Stimulated activated CD8-positive, alpha-beta memory T cell treated with anti-CD3 and anti-CD28 coated beads, Interleukin-4, amount 100 ng/mL, for 1 hour (primary cell): ENCODE data around the gene TEX51.

Experiments used
- DNase-seq, 2 donors: peaks; one replicate each; pipeline ENCODE4 v3.0.0-alpha.2; 2020; ENCODE audit warnings: low read depth in 2 of 2, low spot score in 1 of 2

Gene TEX51

GRCh38 chr2:126891681-126892500, 6.8 kb upstream of the TEX51 start:
- DNase-seq, result no peak

- no peak for DNase-seq
Observed at GRCh38 chr2:126893153-126893552, 5.5 kb upstream of the TEX51 start.

DNA sequence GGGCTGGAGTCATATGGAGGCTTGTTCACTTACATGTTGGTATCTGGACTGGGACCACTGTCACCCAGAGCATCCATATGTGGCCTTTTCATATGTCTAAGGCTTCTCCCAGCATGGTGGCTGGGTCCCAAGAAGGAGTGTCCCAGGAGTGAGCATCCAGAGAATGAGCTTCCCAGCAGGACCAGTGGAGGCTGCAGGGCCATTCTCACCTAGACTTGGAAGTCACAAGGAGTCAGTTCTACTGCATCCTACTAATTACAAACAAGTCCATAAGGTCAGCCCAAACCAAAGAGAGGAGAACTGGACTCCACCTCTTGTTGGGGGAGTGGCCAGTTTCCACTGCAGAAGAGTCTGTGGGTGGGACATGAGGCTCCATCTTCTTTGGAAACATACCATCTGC, 5.1 kb upstream of the TEX51 start:
- DNase-seq, result no peak

GRCh38 chr2:126894082-126894481, 4.6 kb upstream of the TEX51 start:
- DNase-seq, result no peak

GRCh38 chr2:126894585-126895182, 4.0 kb upstream of the TEX51 start:
- no peak for DNase-seq

DNA sequence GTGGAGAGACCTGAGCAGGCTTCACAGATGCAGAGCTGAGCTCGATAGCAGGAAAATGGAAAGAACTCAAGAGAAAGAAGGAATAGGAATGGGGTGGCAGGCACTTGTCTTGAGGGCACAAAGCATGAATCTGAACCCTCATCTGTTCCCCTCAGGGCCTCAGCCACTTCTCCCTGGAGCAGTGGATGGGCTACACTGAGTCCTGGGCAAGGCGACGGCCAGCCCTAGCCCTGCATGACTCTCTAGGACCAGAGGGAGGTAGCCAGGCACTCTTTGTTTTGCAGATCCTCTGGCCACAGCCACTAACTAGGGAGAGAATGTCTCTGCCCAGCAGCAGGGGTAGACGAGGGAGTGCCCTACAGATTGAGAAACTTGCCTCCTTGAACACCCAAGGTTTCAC, 3.4 kb upstream of the TEX51 start:
- DNase-seq, result no peak

DNA sequence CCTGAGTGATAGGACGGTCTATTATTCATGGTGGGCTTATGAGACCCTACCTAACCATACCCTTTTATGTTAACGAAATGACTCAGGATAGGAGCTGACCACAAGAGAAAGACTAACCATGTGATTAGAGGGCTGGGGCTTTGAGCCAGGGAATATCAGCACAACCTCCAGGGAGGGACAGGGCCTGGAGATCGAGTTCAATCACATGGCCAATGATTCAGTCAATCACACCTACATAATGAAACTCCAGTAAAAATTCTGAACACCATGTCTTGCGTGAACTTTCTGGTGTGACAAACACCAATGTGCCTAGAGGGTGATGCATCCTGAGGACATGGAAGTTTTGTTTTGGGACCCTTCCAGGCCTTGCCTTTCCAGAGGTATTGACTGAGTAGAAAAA, 2.2 kb upstream of the TEX51 start:
- no peak for DNase-seq

DNA sequence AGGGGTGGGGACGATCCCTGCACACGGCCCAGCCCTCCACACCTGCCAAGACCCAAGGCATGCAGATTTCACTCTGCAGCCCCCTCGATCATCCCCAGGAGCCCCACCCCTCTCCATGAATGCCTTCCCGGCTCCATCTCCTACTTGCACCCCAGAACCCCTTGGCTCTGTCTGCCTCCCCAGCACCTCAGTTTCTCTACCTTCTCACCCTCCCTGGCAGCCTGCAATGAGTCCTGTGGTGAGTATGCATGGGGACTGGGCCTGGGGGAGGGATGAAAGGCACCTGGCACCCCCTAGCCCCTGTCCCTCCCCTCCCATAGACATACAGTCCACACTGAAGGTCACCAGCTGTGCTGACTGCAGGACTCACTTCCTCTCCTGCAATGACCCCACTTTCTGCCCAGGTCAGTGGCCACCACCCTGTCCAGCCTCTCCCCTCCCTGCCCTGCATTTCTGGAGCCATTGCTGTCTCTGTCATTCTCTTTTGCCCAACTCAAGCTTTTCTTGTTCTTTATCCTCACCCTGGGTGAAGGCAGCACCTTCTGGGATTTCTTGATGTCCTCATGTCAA, 1.0 kb downstream of the TEX51 start:
- no peak for DNase-seq

DNA sequence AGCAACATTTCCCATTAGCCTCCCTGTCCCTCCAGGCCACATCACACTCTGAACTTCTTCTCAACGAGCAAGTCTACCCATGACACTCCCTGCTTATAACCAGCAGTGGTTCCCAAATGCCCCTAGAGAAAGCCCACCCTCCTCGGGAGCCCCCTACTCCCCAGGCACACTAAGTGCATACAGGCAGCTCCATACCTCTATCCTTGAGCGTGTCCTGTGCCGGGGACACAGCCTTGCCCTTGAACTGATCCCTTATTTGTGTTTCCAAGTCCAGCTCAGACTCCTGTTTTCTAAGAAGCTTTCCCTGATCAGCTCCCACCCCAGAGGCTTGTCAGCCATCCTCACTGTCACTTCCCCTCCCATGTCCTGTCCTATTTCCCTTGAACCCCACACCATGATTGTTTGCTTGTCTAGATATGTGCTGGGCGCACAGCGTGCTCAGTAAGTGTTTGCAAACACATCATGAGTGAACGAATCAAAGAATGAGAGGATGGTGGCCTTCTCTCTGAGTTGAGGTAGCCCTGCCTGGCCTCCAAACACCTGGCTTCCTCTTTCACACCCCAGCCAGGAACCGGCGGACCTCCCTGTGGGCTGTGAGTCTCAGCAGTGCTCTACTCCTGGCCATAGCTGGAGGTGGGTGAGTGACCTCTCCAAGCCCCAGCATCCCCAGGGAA, 2.1 kb downstream of the TEX51 start:
- DNase-seq, result no peak

- DNase-seq, result no peak
Observed at GRCh38 chr2:126901459-126901858, 2.8 kb downstream of the TEX51 start.

DNA sequence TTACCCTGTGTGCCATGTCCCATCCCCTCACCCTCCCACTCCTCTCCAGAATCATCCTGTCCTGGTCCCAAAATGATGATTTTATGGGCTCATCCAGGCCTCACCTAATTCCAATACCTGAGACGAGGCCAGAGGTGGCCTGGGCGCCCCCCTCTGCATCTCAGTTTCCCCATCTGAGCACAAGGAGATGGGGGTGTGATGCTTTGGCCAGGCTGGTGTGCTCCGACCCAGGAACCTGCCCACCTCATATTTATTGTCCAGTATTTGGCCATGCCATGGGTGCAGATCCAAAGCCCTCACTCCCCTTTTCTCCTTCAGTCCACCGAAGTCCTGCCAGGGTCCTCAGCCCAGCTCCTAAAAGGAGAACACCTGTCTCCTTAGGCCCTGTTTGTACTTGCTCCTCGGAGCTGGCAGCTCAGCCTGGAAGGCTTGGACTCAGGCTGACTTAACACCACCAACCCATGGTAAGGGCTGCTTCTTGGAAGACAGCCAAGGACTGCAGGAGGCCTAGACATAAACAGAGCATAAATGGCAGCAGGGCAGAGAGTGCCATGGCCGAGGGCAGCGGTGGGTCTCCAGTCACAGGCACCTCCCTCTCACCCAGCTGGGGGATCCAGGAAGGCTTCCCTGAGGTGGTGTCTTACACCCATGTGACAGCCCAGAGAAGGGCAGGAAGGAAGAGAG, 3.6 kb downstream of the TEX51 start:
- no peak for DNase-seq

DNA sequence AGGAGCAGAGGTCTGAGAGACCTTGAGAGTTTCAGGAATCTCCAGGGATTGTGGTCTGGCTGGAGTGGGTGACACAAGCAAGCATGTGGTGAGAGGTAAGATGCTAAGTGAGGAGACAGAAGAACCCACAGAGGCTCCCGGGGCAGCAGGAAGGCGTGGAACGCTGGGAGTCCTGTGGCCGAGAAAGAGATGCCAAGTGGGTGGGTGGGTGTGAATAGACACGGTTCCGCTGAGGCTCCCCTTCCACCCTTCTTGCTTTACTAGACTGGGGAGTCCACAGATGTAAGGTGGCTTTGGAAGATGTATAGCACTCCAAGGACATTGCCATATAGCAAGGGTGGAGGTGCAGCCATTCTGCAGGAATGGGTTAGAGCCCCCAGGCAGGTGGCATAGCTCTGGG, 4.2 kb downstream of the TEX51 start:
- no peak for DNase-seq

DNA sequence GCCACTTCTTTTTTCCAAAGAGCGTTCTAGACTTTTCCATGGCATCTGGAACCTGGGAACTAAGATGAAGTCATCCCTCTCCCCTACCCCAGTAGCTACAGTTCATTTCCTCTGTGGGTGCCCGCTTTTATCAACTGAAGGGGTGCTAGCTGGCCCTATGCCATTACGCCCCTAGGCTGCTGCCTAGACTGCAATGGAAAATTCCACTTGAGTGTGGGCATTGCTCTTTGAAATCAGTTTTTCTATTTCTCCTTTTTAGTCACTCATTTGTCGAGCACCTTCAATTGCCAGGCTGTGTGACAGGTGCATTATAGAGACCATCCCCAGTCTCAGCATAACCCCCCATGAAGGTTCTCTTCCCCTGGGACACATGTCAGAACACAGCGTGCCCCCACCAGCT, 7.3 kb downstream of the TEX51 start:
- no peak for DNase-seq

DNA sequence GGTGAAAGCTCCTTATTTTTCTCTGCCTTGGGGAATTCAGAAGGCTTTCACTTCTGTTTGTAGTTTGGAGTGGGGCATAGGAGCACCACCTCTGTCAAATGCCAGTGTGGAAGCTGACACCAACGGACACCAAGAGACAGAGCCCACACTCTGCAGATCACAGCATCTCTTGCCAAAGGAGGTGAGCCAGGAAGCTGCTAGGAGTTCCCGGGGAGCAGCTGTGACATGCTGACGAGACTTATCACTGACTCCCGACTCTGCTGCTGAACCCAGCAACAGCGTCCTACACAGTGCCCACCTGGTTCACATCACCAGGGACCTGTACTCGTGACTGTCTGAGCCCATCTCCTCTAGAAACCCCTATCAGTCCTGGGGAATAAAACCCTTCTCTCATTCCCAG, 8.1 kb downstream of the TEX51 start:
- no peak for DNase-seq

GRCh38 chr2:126907671-126908070, 9.0 kb downstream of the TEX51 start:
- DNase-seq, result no peak

DNA sequence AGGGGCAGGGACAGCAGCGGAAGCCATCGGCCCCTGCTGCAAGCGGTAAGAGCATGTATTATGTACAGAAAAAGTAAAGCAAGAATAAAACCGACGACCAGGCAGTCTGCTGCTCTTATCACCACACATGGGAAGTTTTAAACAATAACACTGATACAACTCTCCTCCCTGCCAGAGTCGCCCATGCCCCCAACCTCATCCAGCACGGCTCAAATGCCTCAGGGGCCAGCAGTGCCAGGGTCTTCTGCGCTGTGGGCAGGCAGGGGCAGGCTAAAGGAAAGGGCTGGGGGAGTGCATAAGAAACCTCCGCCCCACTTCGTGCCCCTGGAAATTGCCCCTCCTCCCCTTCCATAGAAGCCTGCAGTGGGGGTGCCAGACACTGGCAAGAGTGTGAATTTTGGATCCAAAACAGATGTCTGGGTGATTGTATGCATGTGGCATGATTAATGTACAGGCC, 10.1 kb downstream of the TEX51 start:
- no peak for DNase-seq

DNA sequence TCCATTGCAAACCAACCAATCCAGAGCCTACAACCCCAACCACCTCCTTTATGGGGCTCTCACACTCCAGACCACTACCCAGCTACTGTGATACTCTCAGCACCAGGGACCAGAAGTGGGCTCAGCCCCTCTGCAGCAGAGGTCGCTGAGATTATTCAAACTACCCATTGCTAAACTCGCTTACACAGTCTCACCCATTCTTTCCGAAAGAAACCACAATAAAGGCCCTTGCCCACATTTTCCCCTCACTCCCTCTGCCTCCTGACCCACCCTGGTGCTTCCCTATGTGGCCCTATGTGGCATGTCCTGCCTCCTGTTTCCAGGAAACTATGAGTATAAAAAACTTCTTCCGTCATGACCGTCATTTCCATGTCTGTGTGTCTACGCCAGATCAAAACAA, 10.7 kb downstream of the TEX51 start:
- DNase-seq, result no peak

- DNase-seq, result no peak
Observed at GRCh38 chr2:126909781-126910180, 11.1 kb downstream of the TEX51 start.

GRCh38 chr2:126910637-126911036, 11.9 kb downstream of the TEX51 start:
- DNase-seq, result no peak

DNA sequence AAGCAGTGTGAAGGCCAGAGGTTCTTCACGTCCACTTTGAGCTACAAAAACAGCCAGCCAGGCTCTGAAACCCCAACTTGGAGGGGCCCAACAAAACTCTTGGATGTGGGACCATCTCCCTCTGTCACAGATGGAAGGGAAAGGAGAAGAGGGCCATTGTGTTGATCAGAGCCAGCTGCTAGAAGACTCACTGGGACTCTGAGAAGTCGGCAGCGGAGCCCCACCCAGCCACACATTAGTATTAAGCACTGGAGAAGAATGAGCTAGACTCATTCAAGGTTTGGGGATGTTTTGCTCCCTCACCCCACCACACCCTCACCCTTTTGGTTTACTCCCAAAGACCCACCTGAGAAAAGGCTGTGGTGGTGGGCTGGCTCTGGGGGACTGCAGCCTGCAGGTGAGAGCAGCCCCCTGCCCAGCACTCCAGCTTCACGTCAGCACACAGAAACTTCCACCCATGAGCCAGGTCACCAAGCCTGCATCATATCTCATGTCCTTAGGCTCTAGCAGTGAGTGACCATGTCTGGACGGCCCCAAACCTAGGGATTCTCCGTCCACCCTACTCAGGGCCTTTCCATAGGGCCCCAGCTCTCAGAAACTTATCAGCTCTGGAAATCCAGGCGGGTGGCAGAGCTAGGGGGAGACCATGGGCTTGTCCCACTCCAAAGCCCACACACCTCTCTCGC, 12.6 kb downstream of the TEX51 start:
- no peak for DNase-seq

DNA sequence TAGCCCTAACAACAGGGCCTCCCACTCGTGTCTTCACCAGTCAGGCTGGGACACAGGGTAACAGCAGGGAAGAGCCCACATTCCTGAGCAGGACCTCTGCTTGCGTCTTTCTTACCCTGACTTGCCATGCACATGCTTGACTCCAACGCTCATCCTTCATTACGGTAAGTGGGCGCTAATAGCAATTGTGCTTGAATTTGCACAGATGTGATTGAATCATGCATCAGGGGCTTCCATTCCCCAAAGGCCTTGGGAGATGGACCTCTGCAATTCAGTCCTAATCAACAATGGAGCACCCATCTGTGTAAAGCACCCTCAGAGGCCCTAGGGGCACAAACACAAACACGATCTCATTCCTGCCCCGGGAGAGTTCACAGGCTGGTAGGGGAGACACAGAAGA, 13.5 kb downstream of the TEX51 start:
- DNase-seq, result no peak
